GM12864 (cell line): ENCODE data around the gene BEND7.

Experiments used
- DNase-seq: peaks from one replicate; pipeline ENCODE4 v3.0.0-alpha.2; 2011; ENCODE audit warnings: low read depth
- H3K4me3 ChIP-seq: 2 replicates; pipeline ENCODE4 v1.5.1; 2011; ENCODE audit warnings: mild to moderate bottlenecking, low read depth, low read length, control low read depth
- CTCF ChIP-seq: IDR thresholded peaks from 2 replicates; pipeline ENCODE4 v1.5.1; 2011; ENCODE audit warnings: low read depth, mild to moderate bottlenecking, moderate library complexity, low read length, control low read depth, inconsistent platforms; ENCODE audit errors: missing control alignments

Gene BEND7

GRCh38 chr10:13528875-13529713, at the start of gene BEND7:
Gene BEND7 (minus strand): TSS chr10:13529014. CDS start chr10:13528533, 481 bp downstream.
- H3K4me3 ChIP-seq = no peak within 1 kb of the TSS
- TF ChIP-seq CTCF = no peak
- DNase-seq = no peak

- H3K4me3 ChIP-seq = no peak overlapping the region
- no peak for TF ChIP-seq CTCF
- no peak for DNase-seq
Measured at GRCh38 chr10:13573960-13574359, 45.1 kb upstream of the BEND7 start.

- no peak for TF ChIP-seq CTCF
- H3K4me3 ChIP-seq = no peak overlapping the region
- DNase-seq = no peak
Measured at GRCh38 chr10:13571541-13571940, 42.7 kb upstream of the BEND7 start.

GRCh38 chr10:13567030-13567429, 38.2 kb upstream of the BEND7 start:
- TF ChIP-seq CTCF = no peak
- DNase-seq = no peak
- no peak overlapping the region for H3K4me3 ChIP-seq

- no peak for TF ChIP-seq CTCF
- no peak overlapping the region for H3K4me3 ChIP-seq
- no peak for DNase-seq
Measured at GRCh38 chr10:13564576-13564975, 35.8 kb upstream of the BEND7 start.

GRCh38 chr10:13563481-13564445, 34.9 kb upstream of the BEND7 start:
- no peak for DNase-seq
- no peak for TF ChIP-seq CTCF

More at GRCh38 chr10:13563481-13564445, 34.9 kb upstream of the BEND7 start:
- H3K4me3 ChIP-seq = no peak overlapping the region
